HepG2 (cell line): Measurements from ENCODE around the gene NPFFR1. TPM values are rescaled to one million over a fixed set of nuclear protein-coding genes. Genes with fewer than 3 reads are reported as not detected.

Source experiments
- ATAC-seq: fragments of 200-7000 bp; cut with Tn5 transposase; 3 replicates; pipeline ENCODE4 v1.9.1; 2020; ENCODE audit warnings: mild to moderate bottlenecking, moderate library complexity
- BruUV-seq: library from RNA; stranded (reverse); fragments of 400-500 nt; replicated peaks from 2 replicates; lab custom pipeline; 2021; lab: Mats Ljungman, UMichigan
- CTCF ChIA-PET: fragments of 300-600 bp; formaldehyde crosslinking; extraction: SDS; loops from one replicate; lab custom pipeline; 2021; ENCODE audit warnings: low total read pairs, inconsistent platforms, low intra/inter-chr PET ratio; lab: Yijun Ruan, JAX
- POLR2A ChIA-PET: fragments of 350-600 bp; sonication (Branson Sonifier 250); formaldehyde crosslinking; loops from one replicate; lab custom pipeline; 2020; ENCODE audit warnings: antibody characterized with exemption, inconsistent platforms; lab: Yijun Ruan, JAX
- DNase-seq: peaks from one replicate; pipeline ENCODE4 v3.0.0-alpha.2; 2015; ENCODE audit warnings: low spot score
- FAIRE-seq: peaks from 3 replicates; lab custom pipeline; 2011; peaks lifted over from hg19 to GRCh38; lab: Jason Lieb, UNC
- H2AFZ ChIP-seq: one replicate; pipeline ENCODE4 v1.6.1; 2011; ENCODE audit warnings: low read length, inconsistent platforms
- H3K27ac ChIP-seq: fragments of 300-600 bp; 3 replicates; pipeline ENCODE4 v1.8.0; 2011; ENCODE audit warnings: mixed run types, mild to moderate bottlenecking, mixed read lengths, low read length, inconsistent platforms; ENCODE audit not compliant: insufficient read depth; ENCODE audit errors: extremely low read length
- H3K27me3 ChIP-seq, 2 experiments: fragments of 200-600 bp in 1 of 2; 2 replicates in 1 of 2; 3 replicates in 1 of 2; pipeline versions ENCODE4 v1.6.0 to v1.8.0; 2011; ENCODE audit warnings: low read length in 2 of 2, mild to moderate bottlenecking in 2 of 2, moderate library complexity in 2 of 2, inconsistent platforms in 1 of 2; ENCODE audit not compliant: insufficient read depth in 2 of 2, control insufficient read depth in 1 of 2
- H3K36me3 ChIP-seq, 2 experiments: fragments of 200-600 bp in 1 of 2; replicated peaks in 1 of 2; 2 replicates in 1 of 2; 3 replicates in 1 of 2; pipeline versions ENCODE4 v1.5.1 to v1.8.0; 2011; ENCODE audit warnings: low read length in 2 of 2, inconsistent platforms in 1 of 2; ENCODE audit not compliant: insufficient read depth in 2 of 2, control insufficient read depth in 1 of 2
- H3K4me1 ChIP-seq: 2 replicates; pipeline ENCODE4 v1.5.1; 2012; ENCODE audit warnings: low read length, inconsistent platforms; ENCODE audit not compliant: insufficient read depth
- H3K4me2 ChIP-seq: 2 replicates; pipeline ENCODE4 v1.6.0; 2011; ENCODE audit warnings: low read depth, low read length, inconsistent platforms
- H3K4me3 ChIP-seq, 3 experiments: fragments of 200-600 bp in 1 of 3; sonication (generic), shearing (Covaris generic) in 1 of 3; replicated peaks in 1 of 3; 2 replicates each; pipeline ENCODE4 v1.5.1; 2011 to 2016; ENCODE audit warnings: low read length in 3 of 3, inconsistent platforms in 2 of 3, low read depth in 2 of 3, mild to moderate bottlenecking in 2 of 3, control low read depth in 1 of 3, mixed read lengths in 1 of 3; ENCODE audit not compliant: insufficient read depth in 1 of 3
- H3K79me2 ChIP-seq: one replicate; pipeline ENCODE4 v1.6.1; 2011; ENCODE audit warnings: low read length, inconsistent platforms; ENCODE audit not compliant: insufficient read depth
- H3K9ac ChIP-seq: 2 replicates; pipeline ENCODE4 v1.6.0; 2011; ENCODE audit warnings: mild to moderate bottlenecking, low read depth, low read length, inconsistent platforms; ENCODE audit not compliant: insufficient read depth
- H3K9me3 ChIP-seq: 2 replicates; pipeline ENCODE4 v1.5.1; 2012; ENCODE audit warnings: mild to moderate bottlenecking, low read length
- H4K20me1 ChIP-seq: 2 replicates; pipeline ENCODE4 v1.6.0; 2011; ENCODE audit warnings: inconsistent platforms, mild to moderate bottlenecking, low read length, moderate library complexity; ENCODE audit not compliant: insufficient read depth
- PRDM15 ChIP-seq: sonication (generic); formaldehyde crosslinking; IDR thresholded peaks from 2 replicates; pipeline ENCODE4 v1.4.0; 2020; ENCODE audit warnings: missing genetic modification reagents
- SAP130 ChIP-seq: IDR thresholded peaks from 2 replicates; pipeline ENCODE4 v1.6.1; 2016; ENCODE audit warnings: low read depth
- WGBS: methylation state at CpG from one replicate; pipeline ENCODE4 v1.1.6; 2017; ENCODE audit warnings: low lambda C conversion rate; 5-methylcytosine and 5-hydroxymethylcytosine counted together
- in situ Hi-C: cut with HindIII; loops from 2 replicates; pipeline ENCODE4 v1.10.0; 2017; ENCODE audit warnings: low pct_unique_long_range_greater_than_20kb; ENCODE audit not compliant: extremely low pct_ligation_motif_present
- intact Hi-C: fragments of 100-400 bp; cut with micrococcal nuclease; formaldehyde crosslinking; loops from one replicate; pipeline ENCODE4 v1.10.0; 2022; ENCODE audit not compliant: unreplicated experiment
- polyA plus RNA-seq, 8 experiments: library from polyadenylated mRNA; depleted of rRNA in 3 of 8; stranded (reverse) in 7 of 8; unstranded in 1 of 8; fragments of >200 nt; fragmentation: Illumina TruSeq in 4 of 8; extraction: Trizol in 4 of 8; gene quantifications; 2 replicates each; pipeline versions ENCODE4 v1.2.1 to v1.2.3, GENCODE V29; 2011 to 2016; ENCODE audit warnings: low read depth in 4 of 8, missing spikeins in 1 of 8, mixed read lengths in 1 of 8; ENCODE audit not compliant: insufficient read depth in 1 of 8
- total RNA-seq, 5 experiments: library from RNA; depleted of rRNA; stranded (reverse); fragments of >200 nt; fragmentation: Illumina TruSeq; extraction: Trizol; gene quantifications; 2 replicates each; pipeline ENCODE4 v1.2.3, GENCODE V29; 2016; ENCODE audit warnings: low read depth in 1 of 5
- TF ChIP-seq, protein P1 (sequence below): sonication (generic); formaldehyde crosslinking; IDR thresholded peaks from 2 replicates; pipeline ENCODE4 v1.8.1; 2023; ENCODE audit warnings: mild to moderate bottlenecking, missing genetic modification reagents

The NPFFR1 gene
- total and polyA plus RNA-seq, 2 of the 13 experiments (the other 11 are each of a cell fraction or from before 2014, with no cell fraction given), result under 0.01 TPM; not detected in 1

DNA sequence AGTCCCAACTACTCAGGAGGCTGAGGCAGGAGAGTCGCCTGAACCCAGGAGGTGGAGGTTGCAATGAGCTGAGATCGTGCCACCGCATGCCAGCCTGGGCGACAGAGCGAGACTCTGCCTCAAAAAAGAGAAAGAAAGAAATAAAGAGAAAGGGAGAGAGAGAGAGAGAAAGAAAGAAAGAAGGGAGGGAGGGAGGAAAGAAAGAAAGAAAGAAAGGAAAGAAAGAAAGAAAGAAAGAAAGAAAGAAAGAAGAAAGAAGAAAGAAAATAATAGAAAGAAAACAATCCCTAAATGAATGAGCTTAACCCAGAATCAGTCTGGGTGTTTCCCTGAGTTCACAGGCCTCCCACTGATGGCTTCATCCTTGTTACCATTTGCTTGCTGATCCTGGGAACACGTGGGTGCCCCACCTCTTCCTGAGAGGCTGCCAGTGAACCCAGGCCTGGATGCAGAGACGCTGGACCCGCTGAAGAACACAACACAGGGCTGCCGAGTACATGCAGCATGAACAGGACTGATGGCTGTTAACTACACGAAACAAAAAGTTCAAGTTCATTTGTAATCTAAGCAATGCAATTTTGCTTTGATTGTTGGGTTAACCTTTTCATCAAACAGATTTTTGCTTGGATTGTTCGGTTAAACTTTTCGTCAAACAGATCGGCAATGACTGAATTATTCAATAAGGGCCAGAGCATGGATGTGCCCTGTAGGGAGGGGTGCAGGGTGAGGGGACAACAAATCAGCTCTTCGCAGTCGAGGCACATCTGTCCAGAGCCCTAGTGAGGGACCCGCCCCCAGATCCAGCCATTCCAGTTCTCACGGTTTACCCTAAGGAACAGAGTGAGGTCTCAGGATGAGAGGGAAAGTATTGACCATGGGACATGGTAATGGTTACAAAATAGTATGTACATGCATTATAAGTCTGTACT is 11.5 kb downstream of the NPFFR1 start:
- H3K9me3 ChIP-seq, result no peaks in the 10 kb centered on the region
- H3K9ac ChIP-seq, result no peak overlapping the region
- no peak overlapping the region for H3K27ac ChIP-seq
- H3K36me3 ChIP-seq, result no peaks in the 10 kb centered on the region
- H3K27me3 ChIP-seq, result peaks cover 0 to 14% of the 10 kb centered on the region in 2 experiments; a peak in 1 of 5 replicates
- ATAC-seq (peak; percentile 43; the same call in 2 of the 3 replicates), FAIRE-seq (no peak), DNase-seq (no peak)
- no peaks in the 10 kb centered on the region for H4K20me1 ChIP-seq
- ChIA-PET CTCF (interaction anchor here (0.6 kb wide), 1 partner anchor 17 kb away, joined by 3 read pairs; no protein-coding TSS in a partner anchor), POLR2A (interaction anchor here (1.2 kb wide), 1 partner anchor 92 kb away, joined by 3 read pairs; no protein-coding TSS in a partner anchor)
- peak overlapping the region; percentile 37 for H3K4me2 ChIP-seq
- intact Hi-C loops (loop anchor here (2.0 kb wide), 1 partner anchor 77 kb away; no protein-coding TSS in a partner anchor), in situ Hi-C loops (loop anchor here (5.0 kb wide), 1 partner anchor 85 kb away; no protein-coding TSS in a partner anchor)
- H3K79me2 ChIP-seq, result no peaks in the 10 kb centered on the region
- 46% methylated on average over 17 of the region's 17 CpGs for WGBS
- BruUV-seq, result no TSS peak
- TF ChIP-seq SAP130 (0 out of 2 replicates have a peak, but pooled peaks have one; percentile 26), PRDM15 (CRISPR knock-in tag) (peak; percentile 49; the same call in 1 of the 2 replicates)
- TF ChIP-seq, protein P1, sequence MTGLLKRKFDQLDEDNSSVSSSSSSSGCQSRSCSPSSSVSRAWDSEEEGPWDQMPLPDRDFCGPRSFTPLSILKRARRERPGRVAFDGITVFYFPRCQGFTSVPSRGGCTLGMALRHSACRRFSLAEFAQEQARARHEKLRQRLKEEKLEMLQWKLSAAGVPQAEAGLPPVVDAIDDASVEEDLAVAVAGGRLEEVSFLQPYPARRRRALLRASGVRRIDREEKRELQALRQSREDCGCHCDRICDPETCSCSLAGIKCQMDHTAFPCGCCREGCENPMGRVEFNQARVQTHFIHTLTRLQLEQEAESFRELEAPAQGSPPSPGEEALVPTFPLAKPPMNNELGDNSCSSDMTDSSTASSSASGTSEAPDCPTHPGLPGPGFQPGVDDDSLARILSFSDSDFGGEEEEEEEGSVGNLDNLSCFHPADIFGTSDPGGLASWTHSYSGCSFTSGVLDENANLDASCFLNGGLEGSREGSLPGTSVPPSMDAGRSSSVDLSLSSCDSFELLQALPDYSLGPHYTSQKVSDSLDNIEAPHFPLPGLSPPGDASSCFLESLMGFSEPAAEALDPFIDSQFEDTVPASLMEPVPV (CRISPR knock-in tag), result no peak
- H3K4me3 ChIP-seq, result no peak overlapping the region
- H3K4me1 ChIP-seq, result peaks cover 7% of the 10 kb centered on the region
- no peak overlapping the region for H2AFZ ChIP-seq
